NOMO-1 (cell line): ENCODE data around the gene CLNK.

Source experiments
- DNase-seq, 2 experiments: peaks; one replicate each; lab custom pipeline; 2025; ENCODE audit not compliant: unreplicated experiment in 2 of 2; lab: John Stamatoyannopoulos, UW

The CLNK gene

GRCh38 chr4:10664408-10664807, 20.2 kb downstream of the CLNK start:
- no peak for DNase-seq

- no peak for DNase-seq
Observed at GRCh38 chr4:10662937-10663336, 21.6 kb downstream of the CLNK start.

GRCh38 chr4:10661047-10661446, 23.5 kb downstream of the CLNK start:
- DNase-seq, result no peak

- no peak for DNase-seq
Observed at GRCh38 chr4:10659251-10659650, 25.3 kb downstream of the CLNK start.

GRCh38 chr4:10656988-10657387, 27.6 kb downstream of the CLNK start:
- no peak for DNase-seq

GRCh38 chr4:10656420-10656819, 28.1 kb downstream of the CLNK start:
- no peak for DNase-seq

GRCh38 chr4:10655968-10656367, 28.6 kb downstream of the CLNK start:
- no peak for DNase-seq

- no peak for DNase-seq
Observed at GRCh38 chr4:10648479-10648878, 36.1 kb downstream of the CLNK start.

GRCh38 chr4:10647846-10648245, 36.7 kb downstream of the CLNK start:
- DNase-seq, result no peak

GRCh38 chr4:10643600-10644425, 40.8 kb downstream of the CLNK start:
- no peak for DNase-seq

GRCh38 chr4:10640561-10641201, 43.9 kb downstream of the CLNK start:
- DNase-seq, result peak; percentile 86 to 99

- DNase-seq, result no peak
Observed at GRCh38 chr4:10639664-10640063, 44.9 kb downstream of the CLNK start.

GRCh38 chr4:10639100-10639499, 45.5 kb downstream of the CLNK start:
- DNase-seq, result peak; percentile 2 to 10

GRCh38 chr4:10635091-10635490, 49.5 kb downstream of the CLNK start:
- DNase-seq, result no peak

GRCh38 chr4:10629394-10629793, 55.2 kb downstream of the CLNK start:
- DNase-seq, result no peak

GRCh38 chr4:10625131-10625530, 59.4 kb downstream of the CLNK start:
- DNase-seq, result no peak

GRCh38 chr4:10623862-10624261, 60.7 kb downstream of the CLNK start:
- DNase-seq, result no peak

GRCh38 chr4:10623241-10623640, 61.3 kb downstream of the CLNK start:
- DNase-seq, result no peak

- peak; percentile 7 to 25 for DNase-seq
Observed at GRCh38 chr4:10622728-10623127, 61.8 kb downstream of the CLNK start.

- no peak for DNase-seq
Observed at GRCh38 chr4:10620935-10621488, 63.6 kb downstream of the CLNK start.

- DNase-seq, result no peak
Observed at GRCh38 chr4:10619855-10620254, 64.7 kb downstream of the CLNK start.

GRCh38 chr4:10619220-10619619, 65.3 kb downstream of the CLNK start:
- DNase-seq, result no peak
